A549 (cell line): ENCODE measurements around the gene USP15. TPM values are rescaled to one million over a fixed set of nuclear protein-coding genes. Genes with fewer than 3 reads are reported as not detected.

Source experiments
- ATAC-seq, 2 experiments: fragments of 200-7000 bp in 1 of 2; fragments of >200 bp in 1 of 2; cut with Nextera tagmentation in 1 of 2; cut with Tn5 transposase in 1 of 2; 3 replicates each; pipeline versions ENCODE4 v1.8.0 to v1.9.1; 2018 to 2020; ENCODE audit warnings: mild to moderate bottlenecking in 1 of 2, moderate library complexity in 1 of 2
- CTCF ChIA-PET: fragments of 300-600 bp; sonication (Branson Sonifier 250); formaldehyde crosslinking; extraction: SDS; loops from one replicate; lab custom pipeline; 2021; ENCODE audit warnings: antibody characterized with exemption, inconsistent platforms; lab: Yijun Ruan, JAX
- POLR2A ChIA-PET: fragments of 350-600 bp; formaldehyde crosslinking; extraction: SDS; loops from one replicate; lab custom pipeline; 2021; ENCODE audit warnings: antibody characterized with exemption, inconsistent platforms; lab: Yijun Ruan, JAX
- DNase-seq, 2 experiments: peaks; one replicate each; pipeline versions ENCODE4 v3.0.0 to v3.0.0-alpha.2; 2011 to 2016; ENCODE audit warnings: low read depth in 1 of 2, low spot score in 1 of 2
- FAIRE-seq: peaks from 2 replicates; lab custom pipeline; 2011; peaks lifted over from hg19 to GRCh38; lab: Jason Lieb, UNC
- H3K27ac ChIP-seq, 2 experiments: fragments of >200 bp; sonication (Bioruptor Twin); formaldehyde crosslinking; 3 replicates each; pipeline ENCODE4 v1.5.1; 2016 to 2017
- H3K4me1 ChIP-seq: fragments of >200 bp; sonication (Bioruptor Twin); formaldehyde crosslinking; 3 replicates; pipeline ENCODE4 v1.6.1; 2016
- H3K4me2 ChIP-seq: fragments of >200 bp; sonication (Bioruptor Twin); formaldehyde crosslinking; 3 replicates; pipeline ENCODE4 v1.6.1; 2016
- H3K4me3 ChIP-seq: fragments of >200 bp; sonication (Bioruptor Twin); formaldehyde crosslinking; 3 replicates; pipeline ENCODE4 v1.5.1; 2016
- H3K9me3 ChIP-seq: fragments of >200 bp; sonication (Bioruptor Twin); formaldehyde crosslinking; 3 replicates; pipeline ENCODE4 v1.6.1; 2016
- CBX8 ChIP-seq: fragments of 200-600 bp; sonication (generic); IDR thresholded peaks from 2 replicates; pipeline ENCODE4 v1.6.1; 2016
- CHD2 ChIP-seq: fragments of 150-350 bp; IDR thresholded peaks from 2 replicates; pipeline ENCODE4 v1.6.1; 2014; ENCODE audit warnings: low read length; ENCODE audit not compliant: partially characterized antibody
- CHD4 ChIP-seq: fragments of 200-600 bp; sonication (generic); IDR thresholded peaks from 2 replicates; pipeline ENCODE4 v1.6.1; 2016; ENCODE audit warnings: antibody characterized with exemption, mild to moderate bottlenecking, borderline replicate concordance
- EP300 ChIP-seq, 2 experiments: fragments of >200 bp; sonication (Bioruptor Twin); formaldehyde crosslinking; IDR thresholded peaks; 2 replicates in 1 of 2; 3 replicates in 1 of 2; pipeline ENCODE4 v1.6.1; 2016 to 2017
- ESRRA ChIP-seq: fragments of 150-350 bp; IDR thresholded peaks from 2 replicates; pipeline ENCODE4 v1.6.1; 2014; ENCODE audit warnings: mild to moderate bottlenecking, low read length, borderline replicate concordance
- FOSB ChIP-seq: fragments of 250-450 bp; sonication (Bioruptor Pico); IDR thresholded peaks from 2 replicates; pipeline ENCODE4 v1.5.0; 2020; ENCODE audit warnings: mild to moderate bottlenecking, moderate library complexity
- JUN ChIP-seq, 2 experiments: fragments of >200 bp; sonication (Bioruptor Twin); formaldehyde crosslinking; IDR thresholded peaks; 2 replicates in 1 of 2; 3 replicates in 1 of 2; pipeline ENCODE4 v1.6.1; 2016 to 2017
- JUNB ChIP-seq: fragments of >200 bp; sonication (Bioruptor Twin); formaldehyde crosslinking; IDR thresholded peaks from 2 replicates; pipeline ENCODE4 v1.6.1; 2016
- NR3C1 ChIP-seq: fragments of >200 bp; sonication (Bioruptor Twin); formaldehyde crosslinking; IDR thresholded peaks from 3 replicates; pipeline ENCODE4 v1.6.1; 2017
- PHF8 ChIP-seq: fragments of 200-600 bp; sonication (generic); IDR thresholded peaks from 2 replicates; pipeline ENCODE4 v1.6.1; 2016; ENCODE audit warnings: low read depth, mild to moderate bottlenecking, antibody characterized with exemption, moderate library complexity, borderline replicate concordance
- RAD21 ChIP-seq, 2 experiments: fragments of >200 bp in 1 of 2; sonication (Bioruptor Twin) in 1 of 2; formaldehyde crosslinking in 1 of 2; IDR thresholded peaks in 1 of 2; conservative IDR thresholded peaks in 1 of 2; 2 replicates in 1 of 2; 3 replicates in 1 of 2; pipeline ENCODE4 v1.6.1; 2012 to 2018; ENCODE audit warnings: inconsistent platforms in 1 of 2
- RCOR1 ChIP-seq: fragments of 150-350 bp; IDR thresholded peaks from 2 replicates; pipeline ENCODE4 v1.6.1; 2014; ENCODE audit warnings: antibody characterized with exemption, low read length, low read depth
- SMC3 ChIP-seq: fragments of >200 bp; sonication (Bioruptor Twin); formaldehyde crosslinking; IDR thresholded peaks from 3 replicates; pipeline ENCODE4 v1.6.1; 2018; ENCODE audit warnings: inconsistent platforms
- SREBF2 ChIP-seq: fragments of 450-650 bp; IDR thresholded peaks from 2 replicates; pipeline ENCODE4 v1.6.1; 2014; ENCODE audit warnings: mild to moderate bottlenecking, moderate library complexity
- TFCP2L1 ChIP-seq: fragments of 250-450 bp; sonication (Bioruptor Pico); IDR thresholded peaks from 2 replicates; pipeline ENCODE4 v1.5.0; 2021; ENCODE audit warnings: mild to moderate bottlenecking
- ZNF302 ChIP-seq: fragments of 250-450 bp; sonication (Bioruptor Pico); IDR thresholded peaks from 2 replicates; pipeline ENCODE4 v1.9.0; 2021; ENCODE audit warnings: inconsistent platforms, mild to moderate bottlenecking, moderate library complexity
- ZSCAN20 ChIP-seq: fragments of 250-450 bp; sonication (Bioruptor Pico); IDR thresholded peaks from 2 replicates; pipeline ENCODE4 v1.8.0; 2022; ENCODE audit warnings: mild to moderate bottlenecking, moderate library complexity
- WGBS: methylation state at CpG from one replicate; pipeline ENCODE4 v1.1.6; 2017; ENCODE audit errors: missing lambda C conversion rate; 5-methylcytosine and 5-hydroxymethylcytosine counted together
- polyA plus RNA-seq, 4 experiments: library from polyadenylated mRNA; depleted of rRNA in 3 of 4; stranded (reverse); fragments of >200 nt; fragmentation: RNase III in 1 of 4; extraction: RNeasy Plus Mini Kit Qiagen cat#74134 plus additional on column Dnase treatment in 1 of 4; gene quantifications; 2 replicates in 3 of 4; 3 replicates in 1 of 4; pipeline ENCODE4 v1.2.3, GENCODE V29; 2011 to 2017
- TF ChIP-seq, protein P1 (sequence below): fragments of 150-350 bp; IDR thresholded peaks from 2 replicates; pipeline ENCODE4 v1.6.1; 2014; ENCODE audit warnings: low read depth, mild to moderate bottlenecking, low read length
- TF ChIP-seq, protein P2 (sequence below): IDR thresholded peaks from 2 replicates; pipeline ENCODE4 v1.6.1; 2012
- TF ChIP-seq, protein P3 (sequence below): fragments of >200 bp; sonication (Bioruptor Twin); formaldehyde crosslinking; IDR thresholded peaks from 2 replicates; pipeline ENCODE4 v1.6.1; 2016
- TF ChIP-seq, protein P4 (sequence below): IDR thresholded peaks from 2 replicates; pipeline ENCODE4 v1.6.1; 2012
- TF ChIP-seq, protein P5 (sequence below): fragments of >200 bp; sonication (Bioruptor Twin); formaldehyde crosslinking; IDR thresholded peaks from 3 replicates; pipeline ENCODE4 v1.5.1; 2016

The USP15 gene
- polyA plus RNA-seq, 2 of the 4 experiments (the other 2 are of a cell fraction), result 30.4 to 67.6 TPM

DNA sequence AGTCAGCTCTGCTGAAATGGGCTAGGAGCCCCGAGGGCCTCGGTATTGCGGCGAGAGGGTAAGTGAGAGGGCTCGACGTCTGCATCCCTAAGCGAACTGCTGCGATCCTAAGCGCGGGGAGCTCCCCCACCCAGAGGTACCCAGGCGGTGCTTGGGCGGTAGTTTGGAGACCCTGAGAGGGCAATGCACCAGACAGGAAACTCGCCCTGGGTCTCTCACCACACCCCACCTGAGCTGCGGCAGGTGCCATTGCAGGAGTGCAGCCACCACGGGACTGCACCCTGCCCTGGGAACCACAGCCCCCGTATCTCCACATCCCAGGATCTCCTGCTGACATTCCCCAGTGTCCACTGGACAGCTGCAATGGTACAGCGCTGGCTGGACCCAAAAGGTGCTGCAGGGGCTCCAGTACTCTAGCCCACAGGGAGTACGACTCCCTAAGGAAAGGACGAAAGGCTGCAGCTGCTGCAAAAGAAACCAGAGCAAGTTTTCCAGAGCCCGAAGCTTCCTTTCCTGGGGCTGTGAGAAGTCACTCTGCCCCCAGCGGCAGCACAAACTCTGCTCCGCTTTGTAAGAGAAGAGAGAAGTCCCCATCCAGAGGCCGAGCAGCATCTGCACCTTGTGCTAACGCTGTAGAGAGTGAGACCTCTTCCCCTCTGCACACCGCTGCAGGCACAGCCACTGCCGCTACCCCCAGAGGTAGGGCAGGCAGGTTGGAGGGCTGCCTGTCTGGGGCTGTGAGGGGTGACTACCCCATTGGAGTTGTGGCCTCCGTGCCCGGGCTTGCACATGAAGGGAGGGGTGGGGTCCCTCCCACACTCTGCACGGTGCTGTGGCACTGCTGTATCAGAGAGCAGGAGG, 175.3 kb downstream of the USP15 start (continued):
- TF ChIP-seq ZNF302 (CRISPR knock-in tag) (no peak), CBX8 (no peak)

DNA sequence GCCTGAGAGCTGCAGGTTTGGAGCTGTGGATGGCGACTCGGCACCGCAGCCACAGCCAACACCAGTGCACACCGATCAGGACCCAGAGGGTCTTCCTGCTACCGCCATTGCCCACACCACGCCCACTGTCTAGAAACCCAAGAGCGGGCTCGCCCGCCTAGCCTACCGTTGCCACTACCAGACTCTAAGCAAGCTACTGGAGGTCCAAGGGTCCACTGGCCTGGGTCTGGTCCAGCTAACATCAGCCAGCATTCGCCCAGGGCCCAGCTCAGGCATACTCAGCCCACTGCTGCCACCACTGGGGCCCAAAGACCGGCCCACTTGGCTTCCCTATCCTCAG, 175.9 kb downstream of the USP15 start:
- no peak for FAIRE-seq
- 0 out of 6 replicates have a peak, but pooled peaks of 1 of the 2 experiments have one; percentile 2 for ATAC-seq
- CTCF ChIA-PET, result interaction anchor here (0.6 to 5.7 kb wide), 25 partner anchors 8 to 633 kb away, joined by 3 to 125 read pairs (median 4); partner anchors contain the start of genes MON2, PPM1H and USP15
- POLR2A ChIA-PET, result interaction anchor here (1.3 to 1.8 kb wide), 3 partner anchors 31 to 176 kb away, joined by 3 to 7 read pairs (median 3); partner anchors contain the start of gene USP15
- no peak for TF ChIP-seq ZSCAN20 (CRISPR knock-in tag)
- TF ChIP-seq, protein P1, sequence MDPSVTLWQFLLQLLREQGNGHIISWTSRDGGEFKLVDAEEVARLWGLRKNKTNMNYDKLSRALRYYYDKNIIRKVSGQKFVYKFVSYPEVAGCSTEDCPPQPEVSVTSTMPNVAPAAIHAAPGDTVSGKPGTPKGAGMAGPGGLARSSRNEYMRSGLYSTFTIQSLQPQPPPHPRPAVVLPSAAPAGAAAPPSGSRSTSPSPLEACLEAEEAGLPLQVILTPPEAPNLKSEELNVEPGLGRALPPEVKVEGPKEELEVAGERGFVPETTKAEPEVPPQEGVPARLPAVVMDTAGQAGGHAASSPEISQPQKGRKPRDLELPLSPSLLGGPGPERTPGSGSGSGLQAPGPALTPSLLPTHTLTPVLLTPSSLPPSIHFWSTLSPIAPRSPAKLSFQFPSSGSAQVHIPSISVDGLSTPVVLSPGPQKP, result no peak
- TF ChIP-seq ESRRA, result no peak
- no peak for TF ChIP-seq CHD4
- TF ChIP-seq, protein P2, sequence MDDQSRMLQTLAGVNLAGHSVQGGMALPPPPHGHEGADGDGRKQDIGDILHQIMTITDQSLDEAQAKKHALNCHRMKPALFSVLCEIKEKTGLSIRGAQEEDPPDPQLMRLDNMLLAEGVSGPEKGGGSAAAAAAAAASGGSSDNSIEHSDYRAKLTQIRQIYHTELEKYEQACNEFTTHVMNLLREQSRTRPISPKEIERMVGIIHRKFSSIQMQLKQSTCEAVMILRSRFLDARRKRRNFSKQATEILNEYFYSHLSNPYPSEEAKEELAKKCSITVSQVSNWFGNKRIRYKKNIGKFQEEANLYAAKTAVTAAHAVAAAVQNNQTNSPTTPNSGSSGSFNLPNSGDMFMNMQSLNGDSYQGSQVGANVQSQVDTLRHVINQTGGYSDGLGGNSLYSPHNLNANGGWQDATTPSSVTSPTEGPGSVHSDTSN, result no peak
- no peak for TF ChIP-seq PHF8
- no peak for TF ChIP-seq JUN (IDR thresholded peaks at IDR 0.05)
- no peak for TF ChIP-seq SMC3
- no peak for TF ChIP-seq SREBF2
- no peak for TF ChIP-seq RCOR1
- TF ChIP-seq EP300 (IDR thresholded peaks at IDR 0.05), result no peak
- TF ChIP-seq TFCP2L1 (CRISPR knock-in tag), result no peak
- no peak for TF ChIP-seq CHD2
- TF ChIP-seq FOSB (CRISPR knock-in tag), result no peak
- TF ChIP-seq, protein P3, sequence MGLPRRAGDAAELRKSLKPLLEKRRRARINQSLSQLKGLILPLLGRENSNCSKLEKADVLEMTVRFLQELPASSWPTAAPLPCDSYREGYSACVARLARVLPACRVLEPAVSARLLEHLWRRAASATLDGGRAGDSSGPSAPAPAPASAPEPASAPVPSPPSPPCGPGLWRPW, result no peak
- TF ChIP-seq JUNB, result no peak
- TF ChIP-seq, protein P4, sequence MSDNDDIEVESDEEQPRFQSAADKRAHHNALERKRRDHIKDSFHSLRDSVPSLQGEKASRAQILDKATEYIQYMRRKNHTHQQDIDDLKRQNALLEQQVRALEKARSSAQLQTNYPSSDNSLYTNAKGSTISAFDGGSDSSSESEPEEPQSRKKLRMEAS, result no peak
- TF ChIP-seq, all 56 proteins: peak for 0
- Histone ChIP-seq H3K4me2 (peak overlapping the region; percentile 88), H3K4me3 (no peak overlapping the region), H3K27ac (peak overlapping the region in 1 of 2 experiments; percentile 49; a peak in 1 of 6 replicates), H3K9me3 (peaks cover 6% of the 10 kb centered on the region; the same call in 2 of the 3 replicates), H3K4me1 (0 out of 3 replicates have a peak, but pooled peaks cover 3% of the 10 kb centered on the region)
- WGBS, result 93% methylated on average over 12 of the region's 12 CpGs
- DNase-seq, result no peak

DNA sequence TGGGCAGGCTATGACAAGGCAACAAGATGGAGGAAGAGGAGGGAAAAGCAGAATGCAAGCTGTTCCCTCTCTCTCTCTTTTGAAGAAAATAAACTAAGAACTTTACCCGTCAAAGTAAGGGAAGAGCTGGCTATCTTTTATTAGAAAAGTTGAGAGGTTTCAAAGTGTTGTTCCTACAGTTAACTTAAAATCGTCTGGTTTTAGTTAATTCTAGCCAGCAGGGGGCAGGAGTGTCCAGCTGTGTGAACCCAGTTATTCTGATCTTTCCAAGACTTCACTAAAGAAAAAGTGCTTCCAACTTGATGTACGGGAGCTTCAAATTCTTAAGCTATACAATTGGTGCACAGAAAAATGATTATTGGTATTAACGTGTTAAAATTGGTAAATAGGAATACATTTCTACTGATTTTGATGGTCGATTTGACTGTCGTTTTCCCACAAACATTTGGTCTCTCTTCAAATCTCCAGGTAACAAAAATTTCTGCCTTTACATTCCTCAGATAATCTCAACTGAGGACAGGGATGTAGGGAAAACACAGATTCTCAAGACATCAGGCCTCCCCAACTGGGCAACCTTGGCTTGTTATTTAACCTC, 178.0 kb downstream of the USP15 start:
- ATAC-seq, result peak in 1 of 2 experiments; percentile 34; a peak in 2 of 6 replicates
- peak overlapping the region in 1 of 2 experiments; percentile 15; a peak in 1 of 6 replicates for H3K27ac ChIP-seq
- ChIA-PET CTCF (interaction anchor here (0.6 to 5.7 kb wide), 54 partner anchors 9 to 637 kb away, joined by 3 to 125 read pairs (median 4); partner anchors contain the start of genes MON2 and PPM1H), POLR2A (no interaction called here)
- H3K4me1 ChIP-seq, result 0 out of 3 replicates have a peak, but pooled peaks cover 3% of the 10 kb centered on the region
- H3K4me3 ChIP-seq, result no peak overlapping the region
- peak; percentile 68 for FAIRE-seq
- H3K9me3 ChIP-seq, result peaks cover 18% of the 10 kb centered on the region; the same call in 2 of the 3 replicates
- peak; percentile 41 to 69 for DNase-seq
- 10% methylated on average over 6 of the region's 6 CpGs for WGBS
- peak overlapping the region; percentile 24; the same call in 2 of the 3 replicates for H3K4me2 ChIP-seq
- TF ChIP-seq, protein P5, sequence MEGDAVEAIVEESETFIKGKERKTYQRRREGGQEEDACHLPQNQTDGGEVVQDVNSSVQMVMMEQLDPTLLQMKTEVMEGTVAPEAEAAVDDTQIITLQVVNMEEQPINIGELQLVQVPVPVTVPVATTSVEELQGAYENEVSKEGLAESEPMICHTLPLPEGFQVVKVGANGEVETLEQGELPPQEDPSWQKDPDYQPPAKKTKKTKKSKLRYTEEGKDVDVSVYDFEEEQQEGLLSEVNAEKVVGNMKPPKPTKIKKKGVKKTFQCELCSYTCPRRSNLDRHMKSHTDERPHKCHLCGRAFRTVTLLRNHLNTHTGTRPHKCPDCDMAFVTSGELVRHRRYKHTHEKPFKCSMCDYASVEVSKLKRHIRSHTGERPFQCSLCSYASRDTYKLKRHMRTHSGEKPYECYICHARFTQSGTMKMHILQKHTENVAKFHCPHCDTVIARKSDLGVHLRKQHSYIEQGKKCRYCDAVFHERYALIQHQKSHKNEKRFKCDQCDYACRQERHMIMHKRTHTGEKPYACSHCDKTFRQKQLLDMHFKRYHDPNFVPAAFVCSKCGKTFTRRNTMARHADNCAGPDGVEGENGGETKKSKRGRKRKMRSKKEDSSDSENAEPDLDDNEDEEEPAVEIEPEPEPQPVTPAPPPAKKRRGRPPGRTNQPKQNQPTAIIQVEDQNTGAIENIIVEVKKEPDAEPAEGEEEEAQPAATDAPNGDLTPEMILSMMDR, result peak; percentile 88
- no peak for TF ChIP-seq NR3C1
- TF ChIP-seq RAD21 (conservative IDR thresholded peaks at IDR 0.05 in 1 of 2, IDR thresholded peaks at IDR 0.05 in 1 of 2), result peak; percentile 85 to 89
- peak; percentile 81 for TF ChIP-seq SMC3
